22Rv1 (cell line): Measurements from ENCODE around the gene ME3.
"Not testable (repeated sequence)": the region's sequence is repeated elsewhere in the genome, so short reads cannot be mapped to it uniquely, and the experiment has no call there.

Experiments used
- H3K27ac ChIP-seq: fragments of 450-650 bp; 2 replicates; pipeline ENCODE4 v1.5.1; 2017
- CTCF ChIP-seq: fragments of 450-650 bp; IDR thresholded peaks from 2 replicates; pipeline ENCODE4 v1.5.1; 2017; ENCODE audit warnings: mild to moderate bottlenecking
- ZFX ChIP-seq: fragments of 450-650 bp; IDR thresholded peaks from 2 replicates; pipeline ENCODE4 v1.6.1; 2017; ENCODE audit warnings: antibody characterized with exemption, borderline replicate concordance

Gene ME3

GRCh38 chr11:86547727-86548126 lies 124.7 kb downstream of the ME3 start:
- TF ChIP-seq CTCF: no peak
- no peak for TF ChIP-seq ZFX
- no peak overlapping the region for H3K27ac ChIP-seq

- not testable (repeated sequence) for H3K27ac ChIP-seq
Measured at GRCh38 chr11:86541299-86541698, 131.1 kb downstream of the ME3 start.

- H3K27ac ChIP-seq: no peak overlapping the region
- TF ChIP-seq CTCF (no peak), ZFX (no peak)
Measured at GRCh38 chr11:86538223-86538548, 134.2 kb downstream of the ME3 start.

GRCh38 chr11:86537541-86538222 lies 134.7 kb downstream of the ME3 start:
- TF ChIP-seq CTCF (0 out of 2 replicates have a peak, but pooled peaks have one; percentile 5), ZFX (no peak)
- H3K27ac ChIP-seq: no peak overlapping the region

DNA sequence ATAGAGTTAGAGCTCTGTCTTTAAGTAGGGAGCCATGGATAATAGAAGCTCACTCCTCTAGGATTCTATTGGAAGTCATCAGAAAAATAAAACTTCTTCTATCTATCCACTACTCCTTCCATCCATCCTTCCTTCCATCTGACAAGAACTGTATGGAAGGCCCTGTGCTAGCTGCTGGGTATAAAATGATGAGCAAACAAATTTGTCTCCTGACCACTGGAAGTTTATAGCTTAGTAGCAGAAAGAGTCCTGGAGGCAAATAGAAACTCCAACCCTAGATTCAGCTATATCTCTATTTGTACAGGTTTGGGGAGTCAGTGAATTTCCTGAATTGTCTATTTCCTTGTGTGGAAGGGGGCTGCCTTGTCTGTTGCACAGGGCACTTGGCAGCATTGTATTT lies 136.6 kb downstream of the ME3 start:
- TF ChIP-seq CTCF (no peak), ZFX (no peak)
- H3K27ac ChIP-seq: no peak overlapping the region

DNA sequence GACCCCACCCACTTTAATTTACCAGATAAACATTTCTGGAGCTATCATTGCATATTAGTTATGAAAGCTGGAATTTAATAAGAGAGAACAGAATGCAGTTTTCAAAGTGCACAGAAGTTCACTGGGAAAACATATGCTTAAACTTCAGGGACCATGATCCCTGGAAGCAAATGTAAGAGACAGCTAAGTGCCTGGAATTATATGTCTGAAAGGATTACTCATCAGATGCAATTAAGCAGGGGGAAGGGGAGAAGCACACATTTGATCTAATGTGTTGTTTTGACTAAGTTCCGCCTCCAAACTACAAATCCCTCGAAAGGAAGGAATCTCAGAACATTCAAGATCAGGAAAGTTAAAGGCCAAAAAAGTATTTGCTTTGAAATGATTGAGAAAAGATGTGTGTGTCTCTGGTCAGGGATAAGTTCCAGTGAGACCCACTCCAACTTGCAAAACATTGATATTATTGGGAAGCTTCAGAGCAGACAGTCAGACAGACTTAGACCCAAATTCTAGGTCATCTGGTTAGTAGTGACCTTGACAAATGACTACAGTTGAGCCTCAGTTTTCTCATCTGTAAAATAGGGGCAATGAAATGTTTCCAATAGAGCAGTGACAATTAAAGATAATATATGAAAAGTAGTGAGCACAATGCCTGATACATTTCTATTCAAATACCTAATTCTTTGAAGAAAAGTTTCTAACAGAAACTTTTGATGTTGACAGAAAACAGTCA lies 147.6 kb downstream of the ME3 start:
- peak overlapping the region; percentile 56 for H3K27ac ChIP-seq
- TF ChIP-seq ZFX (no peak), CTCF (no peak)

- TF ChIP-seq ZFX (no peak), CTCF (no peak)
- peak overlapping the region; percentile 56 for H3K27ac ChIP-seq
Measured at GRCh38 chr11:86523738-86524619, 148.4 kb downstream of the ME3 start.

DNA sequence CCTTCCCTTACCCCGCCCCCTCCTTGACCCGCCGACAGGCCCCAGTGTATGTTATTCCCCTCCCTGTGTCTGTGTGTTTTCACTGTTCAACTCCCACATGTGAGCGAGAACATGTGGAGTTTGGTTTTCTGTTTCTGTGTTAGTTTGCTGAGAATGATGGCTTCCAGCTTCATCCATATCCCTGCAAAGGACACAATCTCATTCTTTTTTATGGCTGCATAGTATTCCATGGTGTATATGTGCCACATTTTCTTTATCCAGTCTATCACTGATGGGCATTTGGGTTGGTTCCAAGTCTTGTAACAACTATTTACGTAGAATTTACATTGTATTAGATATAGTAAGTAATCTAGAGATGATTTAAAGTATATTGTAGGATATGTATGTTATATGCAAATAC lies 149.9 kb downstream of the ME3 start:
- H3K27ac ChIP-seq: not testable (repeated sequence)
